WTC11 (cell line): Measurements from ENCODE around the gene PTPRN2. TPM values are rescaled to one million over a fixed set of nuclear protein-coding genes. Genes with fewer than 3 reads are reported as not detected.

Source experiments
- ATAC-seq: fragments of 200-7000 bp; cut with Tn5 transposase; 2 replicates; pipeline ENCODE4 v1.10.0; 2021; ENCODE audit warnings: mild to moderate bottlenecking, moderate library complexity
- CTCF ChIA-PET: fragments of 300-600 bp; sonication (Branson Sonifier 250); formaldehyde crosslinking; loops from one replicate; lab custom pipeline; 2021; ENCODE audit warnings: antibody characterized with exemption; lab: Charles Lee
- POLR2A ChIA-PET: fragments of 350-600 bp; sonication (Branson Sonifier 250); formaldehyde crosslinking; loops from one replicate; lab custom pipeline; 2021; ENCODE audit warnings: antibody characterized with exemption; lab: Charles Lee
- DNase-seq: peaks from one replicate; pipeline ENCODE4 v3.0.0; 2021; ENCODE audit warnings: low spot score
- H3K27ac Mint-ChIP-seq: 2 replicates; pipeline ENCODE4 v1.8.0; 2021; ENCODE audit warnings: mixed read lengths
- H3K27me3 Mint-ChIP-seq: 2 replicates; pipeline ENCODE4 v1.8.0; 2021; ENCODE audit warnings: low read depth, mild to moderate bottlenecking, moderate library complexity, mixed read lengths
- H3K36me3 Mint-ChIP-seq: 2 replicates; pipeline ENCODE4 v1.8.0; 2021; ENCODE audit warnings: mixed read lengths
- H3K4me1 Mint-ChIP-seq: 2 replicates; pipeline ENCODE4 v1.8.0; 2022; ENCODE audit warnings: mixed read lengths
- H3K4me3 Mint-ChIP-seq: 2 replicates; pipeline ENCODE4 v1.8.0; 2021; ENCODE audit warnings: mild to moderate bottlenecking, moderate library complexity, mixed read lengths
- H3K9me3 Mint-ChIP-seq: 2 replicates; pipeline ENCODE4 v1.8.0; 2021; ENCODE audit warnings: mixed read lengths
- CBFB ChIP-seq: sonication (generic); formaldehyde crosslinking; IDR thresholded peaks from 2 replicates; pipeline ENCODE4 v1.8.1; 2022; ENCODE audit warnings: mild to moderate bottlenecking, low read depth, missing genetic modification reagents
- CREM ChIP-seq: sonication (generic); formaldehyde crosslinking; IDR thresholded peaks from 2 replicates; pipeline ENCODE4 v1.8.1; 2022; ENCODE audit warnings: mild to moderate bottlenecking, missing genetic modification reagents, moderate library complexity
- FOXK1 ChIP-seq: sonication (generic); formaldehyde crosslinking; IDR thresholded peaks from 2 replicates; pipeline ENCODE4 v1.8.0; 2022; ENCODE audit warnings: mild to moderate bottlenecking, moderate library complexity, missing genetic modification reagents
- GRHL2 ChIP-seq: fragments of 250-450 bp; sonication (Bioruptor Pico); IDR thresholded peaks from 2 replicates; pipeline ENCODE4 v1.8.0; 2022; ENCODE audit warnings: mild to moderate bottlenecking, moderate library complexity; ENCODE audit not compliant: insufficient replicate concordance, severe bottlenecking
- HMGXB4 ChIP-seq: sonication (generic); formaldehyde crosslinking; IDR thresholded peaks from 2 replicates; pipeline ENCODE4 v1.8.1; 2023; ENCODE audit warnings: mild to moderate bottlenecking, moderate library complexity, missing genetic modification reagents
- KAT7 ChIP-seq: sonication (generic); formaldehyde crosslinking; IDR thresholded peaks from 2 replicates; pipeline ENCODE4 v1.8.1; 2023; ENCODE audit warnings: missing genetic modification reagents, mild to moderate bottlenecking, borderline replicate concordance
- NFE2L1 ChIP-seq: sonication (generic); formaldehyde crosslinking; IDR thresholded peaks from 2 replicates; pipeline ENCODE4 v1.8.1; 2023; ENCODE audit warnings: missing genetic modification reagents
- NFYB ChIP-seq: sonication (generic); formaldehyde crosslinking; conservative IDR thresholded peaks from 2 replicates; pipeline ENCODE4 v1.8.0; 2022; ENCODE audit warnings: low read depth, missing genetic modification reagents
- NR3C1 ChIP-seq: sonication (generic); formaldehyde crosslinking; conservative IDR thresholded peaks from 2 replicates; pipeline ENCODE4 v1.8.1; 2023; ENCODE audit warnings: low read depth, mild to moderate bottlenecking, missing genetic modification reagents
- RELA ChIP-seq: sonication (generic); formaldehyde crosslinking; IDR thresholded peaks from 2 replicates; pipeline ENCODE4 v1.8.1; 2022; ENCODE audit warnings: missing genetic modification reagents, mild to moderate bottlenecking, borderline replicate concordance
- SMAD3 ChIP-seq: sonication (generic); formaldehyde crosslinking; IDR thresholded peaks from 2 replicates; pipeline ENCODE4 v1.8.0; 2022; ENCODE audit warnings: missing genetic modification reagents, mild to moderate bottlenecking, borderline replicate concordance
- TEAD1 ChIP-seq: sonication (generic); formaldehyde crosslinking; IDR thresholded peaks from 2 replicates; pipeline ENCODE4 v1.8.0; 2022; ENCODE audit warnings: mild to moderate bottlenecking, missing genetic modification reagents
- ZBTB21 ChIP-seq: sonication (generic); formaldehyde crosslinking; IDR thresholded peaks from 2 replicates; pipeline ENCODE4 v1.8.1; 2023; ENCODE audit warnings: mild to moderate bottlenecking, missing genetic modification reagents, borderline replicate concordance
- ZMAT4 ChIP-seq: fragments of 250-450 bp; sonication (Bioruptor Pico); IDR thresholded peaks from 2 replicates; pipeline ENCODE4 v1.9.0; 2021; ENCODE audit warnings: mild to moderate bottlenecking
- ZNF263 ChIP-seq: sonication (generic); formaldehyde crosslinking; IDR thresholded peaks from 2 replicates; pipeline ENCODE4 v1.8.1; 2022; ENCODE audit warnings: low read depth, mild to moderate bottlenecking, moderate library complexity, missing genetic modification reagents
- ZNF281 ChIP-seq: sonication (generic); formaldehyde crosslinking; IDR thresholded peaks from 2 replicates; pipeline ENCODE4 v1.8.0; 2023; ENCODE audit warnings: mild to moderate bottlenecking, missing genetic modification reagents
- ZNF423 ChIP-seq: fragments of 250-450 bp; sonication (Bioruptor Pico); IDR thresholded peaks from 2 replicates; pipeline ENCODE4 v2.1.2; 2022; ENCODE audit warnings: mild to moderate bottlenecking, moderate library complexity
- total RNA-seq: library from RNA; stranded (reverse); gene quantifications from 3 replicates; pipeline ENCODE4 v1.2.3, GENCODE V29; 2021
- TF ChIP-seq, protein P1 (sequence below): sonication (generic); formaldehyde crosslinking; IDR thresholded peaks from 2 replicates; pipeline ENCODE4 v1.8.1; 2022; ENCODE audit warnings: mild to moderate bottlenecking, moderate library complexity, missing genetic modification reagents
- TF ChIP-seq, protein P2 (sequence below): sonication (generic); formaldehyde crosslinking; IDR thresholded peaks from 2 replicates; pipeline ENCODE4 v1.8.1; 2022; ENCODE audit warnings: low read depth, mild to moderate bottlenecking, moderate library complexity, missing genetic modification reagents, borderline replicate concordance

Gene PTPRN2
- total RNA-seq, 1 experiment from 2014 or later = 4.7 TPM

- Mint-ChIP-seq H3K9me3 (peaks cover 18% of the 10 kb centered on the region), H3K36me3 (peaks cover 19% of the 10 kb centered on the region), H3K27ac (no peak overlapping the region), H3K4me3 (no peak overlapping the region), H3K4me1 (no peaks in the 10 kb centered on the region), H3K27me3 (no peaks in the 10 kb centered on the region; the same call in 1 of the 2 replicates)
- CTCF ChIA-PET = no interaction called here
- TF ChIP-seq TEAD1 (CRISPR knock-in tag) (no peak), ZNF263 (CRISPR knock-in tag) (no peak), CREM (CRISPR knock-in tag) (no peak), GRHL2 (CRISPR knock-in tag) (no peak), NFYB (CRISPR knock-in tag) (no peak), RELA (CRISPR knock-in tag) (no peak), NR3C1 (CRISPR knock-in tag) (no peak), ZBTB21 (CRISPR knock-in tag) (no peak), NFE2L1 (no peak), ZNF423 (CRISPR knock-in tag) (no peak), HMGXB4 (CRISPR knock-in tag) (no peak), FOXK1 (CRISPR knock-in tag) (no peak), ZMAT4 (CRISPR knock-in tag) (no peak), CBFB (CRISPR knock-in tag) (no peak), KAT7 (CRISPR knock-in tag) (no peak), SMAD3 (CRISPR knock-in tag) (no peak), ZNF281 (CRISPR knock-in tag) (no peak)
- TF ChIP-seq, protein P1, sequence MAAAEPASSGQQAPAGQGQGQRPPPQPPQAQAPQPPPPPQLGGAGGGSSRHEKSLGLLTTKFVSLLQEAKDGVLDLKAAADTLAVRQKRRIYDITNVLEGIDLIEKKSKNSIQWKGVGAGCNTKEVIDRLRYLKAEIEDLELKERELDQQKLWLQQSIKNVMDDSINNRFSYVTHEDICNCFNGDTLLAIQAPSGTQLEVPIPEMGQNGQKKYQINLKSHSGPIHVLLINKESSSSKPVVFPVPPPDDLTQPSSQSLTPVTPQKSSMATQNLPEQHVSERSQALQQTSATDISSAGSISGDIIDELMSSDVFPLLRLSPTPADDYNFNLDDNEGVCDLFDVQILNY (CRISPR knock-in tag) = no peak
- TF ChIP-seq, protein P2, sequence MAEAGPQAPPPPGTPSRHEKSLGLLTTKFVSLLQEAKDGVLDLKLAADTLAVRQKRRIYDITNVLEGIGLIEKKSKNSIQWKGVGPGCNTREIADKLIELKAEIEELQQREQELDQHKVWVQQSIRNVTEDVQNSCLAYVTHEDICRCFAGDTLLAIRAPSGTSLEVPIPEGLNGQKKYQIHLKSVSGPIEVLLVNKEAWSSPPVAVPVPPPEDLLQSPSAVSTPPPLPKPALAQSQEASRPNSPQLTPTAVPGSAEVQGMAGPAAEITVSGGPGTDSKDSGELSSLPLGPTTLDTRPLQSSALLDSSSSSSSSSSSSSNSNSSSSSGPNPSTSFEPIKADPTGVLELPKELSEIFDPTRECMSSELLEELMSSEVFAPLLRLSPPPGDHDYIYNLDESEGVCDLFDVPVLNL (CRISPR knock-in tag) = no peak
- no peak for DNase-seq
- POLR2A ChIA-PET = no interaction called here
- ATAC-seq = no peak
These were observed 772.0 kb downstream of the PTPRN2 start for GRCh38 chr7:157815706-157816022.
